Fibroblast of lung (primary cell): ENCODE results near the gene IL1RAPL2. TPM values are rescaled to one million over a fixed set of nuclear protein-coding genes. Genes with fewer than 3 reads are reported as not detected.

Experiments
- DNase-seq, 2 donors: peaks; one replicate each; pipeline versions ENCODE4 v3.0.0 to v3.0.0-alpha.2; 2010; ENCODE audit warnings: low read depth in 2 of 2
- H2AFZ ChIP-seq: 2 replicates; pipeline ENCODE4 v1.5.1; 2012; ENCODE audit warnings: low read length, control low read depth, inconsistent platforms
- H3K27ac ChIP-seq: 2 replicates; pipeline ENCODE4 v1.5.1; 2011; ENCODE audit warnings: low read length, control low read depth; ENCODE audit not compliant: insufficient read depth
- H3K27me3 ChIP-seq: 2 replicates; pipeline ENCODE4 v1.5.1; 2011; ENCODE audit warnings: mild to moderate bottlenecking, low read length; ENCODE audit not compliant: control insufficient read depth, insufficient read depth
- H3K36me3 ChIP-seq: 2 replicates; pipeline ENCODE4 v1.5.1; 2011; ENCODE audit warnings: low read length; ENCODE audit not compliant: control insufficient read depth, insufficient read depth
- H3K4me1 ChIP-seq: 2 replicates; pipeline ENCODE4 v1.5.1; 2011; ENCODE audit warnings: low read length; ENCODE audit not compliant: control insufficient read depth, insufficient read depth; ENCODE audit errors: extremely low read depth
- H3K4me2 ChIP-seq: 2 replicates; pipeline ENCODE4 v1.5.1; 2011; ENCODE audit warnings: low read length, control low read depth; ENCODE audit not compliant: insufficient read depth; ENCODE audit errors: extremely low read depth
- H3K4me3 ChIP-seq, 4 experiments: fragments of 200-600 bp in 1 of 4; sonication (generic) in 1 of 4; replicated peaks in 1 of 4; 2 replicates each; pipeline ENCODE4 v1.5.1; 2011 to 2016; ENCODE audit warnings: low read length in 4 of 4, low read depth in 3 of 4, mild to moderate bottlenecking in 3 of 4, control low read depth in 2 of 4, inconsistent platforms in 1 of 4, mixed read lengths in 1 of 4; ENCODE audit not compliant: insufficient read depth in 1 of 4; ENCODE audit errors: control extremely low read depth in 1 of 4
- H3K79me2 ChIP-seq: 2 replicates; pipeline ENCODE4 v1.5.1; 2012; ENCODE audit warnings: mild to moderate bottlenecking, low read length, inconsistent platforms; ENCODE audit not compliant: control insufficient read depth, insufficient read depth
- H3K9ac ChIP-seq: 2 replicates; pipeline ENCODE4 v1.5.1; 2011; ENCODE audit warnings: mild to moderate bottlenecking, low read length, control low read depth; ENCODE audit not compliant: insufficient read depth
- H3K9me3 ChIP-seq: 2 replicates; pipeline ENCODE4 v1.5.1; 2012; ENCODE audit warnings: low read depth, low read length; ENCODE audit not compliant: control insufficient read depth, insufficient read depth
- H4K20me1 ChIP-seq: 2 replicates; pipeline ENCODE4 v1.5.1; 2011; ENCODE audit warnings: low read length; ENCODE audit not compliant: control insufficient read depth, insufficient read depth; ENCODE audit errors: extremely low read depth
- CTCF ChIP-seq, 2 donors: IDR thresholded peaks in 1 of 2; conservative IDR thresholded peaks in 1 of 2; 1 replicate in 1 of 2; 2 replicates in 1 of 2; pipeline ENCODE4 v1.5.1; 2011 to 2012; ENCODE audit warnings: low read length in 2 of 2, control low read depth in 1 of 2, inconsistent platforms in 1 of 2, low read depth in 1 of 2, mild to moderate bottlenecking in 1 of 2
- EZH2 ChIP-seq: IDR thresholded peaks from 2 replicates; pipeline ENCODE4 v1.5.1; 2012; ENCODE audit warnings: low read length, control low read depth, mild to moderate bottlenecking; ENCODE audit errors: missing control alignments
- polyA plus RNA-seq, 2 donors: library from polyadenylated mRNA; depleted of rRNA in 1 of 2; stranded (reverse) in 1 of 2; unstranded in 1 of 2; fragments of >200 nt; gene quantifications; 2 replicates each; pipeline ENCODE4 v1.2.1, GENCODE V29; 2011 to 2012; ENCODE audit warnings: missing spikeins in 1 of 2
- total RNA-seq: library from RNA; depleted of rRNA; stranded (reverse); fragments of >200 nt; gene quantifications from 2 replicates; pipeline ENCODE4 v1.2.1, GENCODE V29; 2014

IL1RAPL2 gene
- total and polyA plus RNA-seq, 2 donors (not counting 1 experiment from before 2014, with no cell fraction given): 0.22 TPM; not detected in 1

DNA sequence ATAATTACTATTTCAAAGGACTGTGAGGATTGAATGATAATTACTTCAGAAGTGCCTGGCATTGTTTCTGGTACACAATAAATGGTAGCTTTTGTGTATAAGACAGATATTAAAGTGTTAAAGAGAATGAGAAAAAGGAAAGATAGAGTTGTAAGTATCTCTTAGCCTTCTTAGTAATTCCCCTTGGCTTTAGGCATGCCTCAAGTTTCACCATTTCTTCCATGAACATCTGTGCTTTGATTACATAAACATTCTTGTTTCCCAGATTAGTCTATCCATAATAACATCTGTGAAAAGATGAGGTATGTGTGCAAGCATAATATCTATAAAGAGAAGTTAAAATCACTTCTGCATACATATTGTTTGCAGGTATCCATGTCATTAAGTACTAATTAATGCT, 885.4 kb downstream of the IL1RAPL2 start:
- no peaks in the 10 kb centered on the region for H3K9me3 ChIP-seq
- no peaks in the 10 kb centered on the region for H3K79me2 ChIP-seq
- peak in 1 of 2 donors; percentile 69 for DNase-seq
- H3K4me2 ChIP-seq: no peak overlapping the region
- TF ChIP-seq EZH2: no peak
- no peak for TF ChIP-seq CTCF (conservative IDR thresholded peaks at IDR 0.05 in 1 of 2, IDR thresholded peaks at IDR 0.05 in 1 of 2; ENCODE audit: low read depth in 1 of 2, low read length in 2 of 2)
- H3K27me3 ChIP-seq: no peaks in the 10 kb centered on the region
- H4K20me1 ChIP-seq: no peaks in the 10 kb centered on the region
- no peaks in the 10 kb centered on the region for H3K4me1 ChIP-seq
- no peak overlapping the region for H3K9ac ChIP-seq
- H3K27ac ChIP-seq: no peak overlapping the region
- no peak overlapping the region for H3K4me3 ChIP-seq
- no peak overlapping the region for H2AFZ ChIP-seq
- H3K36me3 ChIP-seq: no peaks in the 10 kb centered on the region

DNA sequence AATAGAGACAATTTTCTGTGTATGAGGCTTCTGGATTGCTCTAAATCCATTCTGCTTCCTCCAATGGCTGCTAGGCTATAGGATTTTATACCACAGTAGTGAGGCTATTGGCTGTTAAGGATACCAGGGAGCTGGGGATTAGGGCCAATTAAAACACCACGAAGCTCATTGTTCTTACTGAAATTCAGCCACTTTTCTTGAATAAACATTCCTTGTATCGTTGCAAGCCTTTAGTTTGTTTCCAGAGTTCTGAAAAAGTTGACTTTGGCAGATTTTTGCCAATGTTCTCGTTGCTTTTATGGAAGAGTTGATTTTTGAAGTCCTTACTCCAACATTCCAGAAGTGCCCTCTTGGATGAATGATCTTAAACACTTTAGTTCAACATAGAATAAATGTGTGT, 892.8 kb downstream of the IL1RAPL2 start:
- H3K9ac ChIP-seq: no peak overlapping the region
- H4K20me1 ChIP-seq: no peaks in the 10 kb centered on the region
- TF ChIP-seq CTCF (conservative IDR thresholded peaks at IDR 0.05 in 1 of 2, IDR thresholded peaks at IDR 0.05 in 1 of 2; ENCODE audit: low read depth in 1 of 2, low read length in 2 of 2) (no peak), EZH2 (no peak)
- H3K36me3 ChIP-seq: no peaks in the 10 kb centered on the region
- no peak overlapping the region for H3K4me3 ChIP-seq
- H2AFZ ChIP-seq: no peak overlapping the region
- H3K4me1 ChIP-seq: no peaks in the 10 kb centered on the region
- H3K27ac ChIP-seq: no peak overlapping the region
- no peaks in the 10 kb centered on the region for H3K9me3 ChIP-seq
- no peak overlapping the region for H3K4me2 ChIP-seq
- H3K79me2 ChIP-seq: no peaks in the 10 kb centered on the region
- peak in 1 of 2 donors; percentile 30 for DNase-seq
- no peaks in the 10 kb centered on the region for H3K27me3 ChIP-seq

DNA sequence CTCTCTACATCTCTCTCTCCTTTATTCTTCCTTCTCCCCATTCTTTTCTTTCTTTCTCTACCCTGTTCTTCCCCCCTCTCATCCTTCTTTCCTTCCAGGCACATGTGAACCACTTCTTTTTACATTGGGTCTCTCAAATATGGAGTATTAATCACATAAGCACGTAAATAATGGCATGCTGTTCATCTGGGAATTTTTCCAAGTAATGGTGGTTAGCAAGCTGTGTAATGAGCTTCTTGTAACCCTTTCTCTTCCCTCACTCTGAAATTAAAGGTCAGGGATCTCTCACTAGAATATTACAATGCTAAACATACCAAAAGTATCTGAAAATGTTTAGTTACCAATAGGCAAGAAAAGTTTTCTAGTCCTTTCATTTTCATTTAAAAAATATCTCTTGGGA, 894.4 kb downstream of the IL1RAPL2 start:
- Histone ChIP-seq H3K27ac (no peak overlapping the region), H3K27me3 (no peaks in the 10 kb centered on the region), H3K79me2 (no peaks in the 10 kb centered on the region), H3K36me3 (no peaks in the 10 kb centered on the region), H4K20me1 (no peaks in the 10 kb centered on the region), H2AFZ (no peak overlapping the region), H3K9ac (no peak overlapping the region), H3K9me3 (no peaks in the 10 kb centered on the region), H3K4me3 (no peak overlapping the region), H3K4me1 (no peaks in the 10 kb centered on the region), H3K4me2 (no peak overlapping the region)
- TF ChIP-seq EZH2: no peak
- TF ChIP-seq CTCF (conservative IDR thresholded peaks at IDR 0.05 in 1 of 2, IDR thresholded peaks at IDR 0.05 in 1 of 2; ENCODE audit: low read depth in 1 of 2, low read length in 2 of 2): no peak
- DNase-seq: peak; percentile 77 to 78
